A673 (cell line): ENCODE data around the gene SKAP1.

ENCODE experiments used
- EZH2 ChIP-seq: fragments of 200-600 bp; sonication (generic); IDR thresholded peaks from 2 replicates; pipeline ENCODE4 v1.6.1; 2017; ENCODE audit warnings: borderline replicate concordance, low read depth, mild to moderate bottlenecking, mixed read lengths, antibody characterized with exemption, low read length; ENCODE audit not compliant: poor library complexity, severe bottlenecking
- TF ChIP-seq, protein P1 (sequence below): fragments of 300-800, 200-600 bp; sonication (generic); conservative IDR thresholded peaks from 2 replicates; pipeline ENCODE4 v1.5.1; 2017; ENCODE audit warnings: low read depth, mild to moderate bottlenecking, antibody characterized with exemption, low read length, moderate library complexity, mixed read lengths

DNA sequence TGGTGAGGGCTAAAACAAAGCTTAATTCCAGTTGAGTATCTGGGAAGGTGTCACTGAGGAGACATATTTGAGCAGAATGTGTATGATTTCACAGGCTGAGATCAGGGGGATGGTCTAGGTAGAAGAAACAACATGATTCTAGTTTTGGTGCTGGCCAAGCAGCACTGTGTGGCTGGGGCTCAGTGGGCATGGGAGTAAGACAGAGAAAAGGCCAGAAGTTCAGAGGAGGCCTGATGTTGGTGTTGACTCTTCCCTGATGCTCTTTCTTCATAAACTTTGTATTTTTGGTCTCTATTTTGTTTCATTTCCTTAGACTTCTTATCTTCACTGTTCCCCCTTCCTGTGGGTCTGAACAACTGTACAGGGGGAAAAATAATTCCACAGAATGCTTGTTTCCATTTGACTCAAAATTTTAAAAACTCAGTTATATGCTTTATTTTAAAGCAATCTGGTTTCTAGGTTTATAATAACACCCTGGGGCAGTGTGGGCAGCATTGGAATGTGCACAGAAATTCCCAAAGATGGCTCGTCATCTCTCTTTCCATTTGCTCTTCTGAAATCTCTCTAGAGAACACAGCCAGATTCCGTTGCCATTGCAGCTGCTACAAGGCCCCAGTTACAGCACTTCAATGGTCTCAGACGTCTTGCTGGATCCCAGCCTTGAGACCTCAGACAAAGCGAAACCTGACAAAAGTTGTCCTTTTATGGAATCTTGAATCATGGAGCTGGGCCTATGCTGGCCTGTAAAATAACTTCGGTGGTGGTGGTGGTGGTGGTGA, 254.1 kb downstream of the SKAP1 start:
- TF ChIP-seq, protein P1, sequence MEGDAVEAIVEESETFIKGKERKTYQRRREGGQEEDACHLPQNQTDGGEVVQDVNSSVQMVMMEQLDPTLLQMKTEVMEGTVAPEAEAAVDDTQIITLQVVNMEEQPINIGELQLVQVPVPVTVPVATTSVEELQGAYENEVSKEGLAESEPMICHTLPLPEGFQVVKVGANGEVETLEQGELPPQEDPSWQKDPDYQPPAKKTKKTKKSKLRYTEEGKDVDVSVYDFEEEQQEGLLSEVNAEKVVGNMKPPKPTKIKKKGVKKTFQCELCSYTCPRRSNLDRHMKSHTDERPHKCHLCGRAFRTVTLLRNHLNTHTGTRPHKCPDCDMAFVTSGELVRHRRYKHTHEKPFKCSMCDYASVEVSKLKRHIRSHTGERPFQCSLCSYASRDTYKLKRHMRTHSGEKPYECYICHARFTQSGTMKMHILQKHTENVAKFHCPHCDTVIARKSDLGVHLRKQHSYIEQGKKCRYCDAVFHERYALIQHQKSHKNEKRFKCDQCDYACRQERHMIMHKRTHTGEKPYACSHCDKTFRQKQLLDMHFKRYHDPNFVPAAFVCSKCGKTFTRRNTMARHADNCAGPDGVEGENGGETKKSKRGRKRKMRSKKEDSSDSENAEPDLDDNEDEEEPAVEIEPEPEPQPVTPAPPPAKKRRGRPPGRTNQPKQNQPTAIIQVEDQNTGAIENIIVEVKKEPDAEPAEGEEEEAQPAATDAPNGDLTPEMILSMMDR = no peak
- no peak for TF ChIP-seq EZH2
